Eye (tissue), 1 donor: ENCODE measurements around the gene OGDH.

Experiments
- DNase-seq: peaks from one replicate; pipeline ENCODE4 v3.0.0-alpha.2; 2015

OGDH gene

GRCh38 chr7:44618753-44619152 lies 12.3 kb downstream of the OGDH start:
- DNase-seq, result no peak

- DNase-seq, result no peak
These were observed 14.8 kb downstream of the OGDH start for GRCh38 chr7:44621034-44621749.

- DNase-seq, result no peak
These were observed 15.3 kb downstream of the OGDH start for GRCh38 chr7:44621750-44622103.

- DNase-seq, result no peak
These were observed 16.1 kb downstream of the OGDH start for GRCh38 chr7:44622342-44623151.

GRCh38 chr7:44624318-44624717 lies 17.9 kb downstream of the OGDH start:
- no peak for DNase-seq

- DNase-seq, result no peak
These were observed 19.4 kb downstream of the OGDH start for GRCh38 chr7:44625526-44626471.

- no peak for DNase-seq
These were observed 20.2 kb downstream of the OGDH start for GRCh38 chr7:44626620-44627019.

- DNase-seq, result no peak
These were observed 23.5 kb downstream of the OGDH start for GRCh38 chr7:44629829-44630522.

GRCh38 chr7:44630792-44631457 lies 24.5 kb downstream of the OGDH start:
- DNase-seq, result no peak

- no peak for DNase-seq
These were observed 25.2 kb downstream of the OGDH start for GRCh38 chr7:44631458-44632115.

- no peak for DNase-seq
These were observed 25.8 kb downstream of the OGDH start for GRCh38 chr7:44632196-44632595.

GRCh38 chr7:44633254-44634186 lies 27.1 kb downstream of the OGDH start:
- no peak for DNase-seq

GRCh38 chr7:44634187-44634838 lies 27.9 kb downstream of the OGDH start:
- DNase-seq, result no peak

- no peak for DNase-seq
These were observed 28.6 kb downstream of the OGDH start for GRCh38 chr7:44634839-44635591.

- DNase-seq, result no peak
These were observed 29.7 kb downstream of the OGDH start for GRCh38 chr7:44636041-44636584.

GRCh38 chr7:44636926-44637325 lies 30.5 kb downstream of the OGDH start:
- no peak for DNase-seq

GRCh38 chr7:44637788-44638594 lies 31.6 kb downstream of the OGDH start:
- no peak for DNase-seq
